ENCODE measurements around the gene CD300H.

The CD300H gene

DNA sequence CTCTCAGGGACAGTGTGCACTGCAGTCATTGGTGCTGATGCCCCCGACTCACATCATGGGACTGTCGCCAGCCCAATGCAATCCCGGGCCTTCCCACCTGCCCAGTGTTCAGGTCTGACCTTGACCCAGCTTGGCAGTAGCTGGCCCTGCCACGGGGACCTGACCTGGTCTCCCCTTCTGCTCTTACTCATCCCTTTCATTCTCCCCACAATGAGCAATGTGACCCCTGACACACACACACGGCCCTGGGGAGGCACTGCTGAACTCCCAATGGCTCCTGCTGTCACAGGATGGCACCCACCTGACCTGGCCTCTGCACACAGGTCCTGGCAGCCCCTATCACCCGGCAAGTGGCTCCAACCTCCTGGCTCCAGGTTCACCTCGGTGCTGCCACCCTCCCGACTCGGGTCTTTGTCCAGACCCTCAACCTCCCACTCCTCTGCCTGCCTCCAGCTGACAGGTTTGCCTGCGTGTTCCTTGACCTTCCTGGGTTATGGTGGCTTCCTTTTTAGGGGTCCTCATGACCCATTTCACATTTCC lies 28.0 kb downstream of the CD300H start:
- TF ChIP-seq, protein P1, sequence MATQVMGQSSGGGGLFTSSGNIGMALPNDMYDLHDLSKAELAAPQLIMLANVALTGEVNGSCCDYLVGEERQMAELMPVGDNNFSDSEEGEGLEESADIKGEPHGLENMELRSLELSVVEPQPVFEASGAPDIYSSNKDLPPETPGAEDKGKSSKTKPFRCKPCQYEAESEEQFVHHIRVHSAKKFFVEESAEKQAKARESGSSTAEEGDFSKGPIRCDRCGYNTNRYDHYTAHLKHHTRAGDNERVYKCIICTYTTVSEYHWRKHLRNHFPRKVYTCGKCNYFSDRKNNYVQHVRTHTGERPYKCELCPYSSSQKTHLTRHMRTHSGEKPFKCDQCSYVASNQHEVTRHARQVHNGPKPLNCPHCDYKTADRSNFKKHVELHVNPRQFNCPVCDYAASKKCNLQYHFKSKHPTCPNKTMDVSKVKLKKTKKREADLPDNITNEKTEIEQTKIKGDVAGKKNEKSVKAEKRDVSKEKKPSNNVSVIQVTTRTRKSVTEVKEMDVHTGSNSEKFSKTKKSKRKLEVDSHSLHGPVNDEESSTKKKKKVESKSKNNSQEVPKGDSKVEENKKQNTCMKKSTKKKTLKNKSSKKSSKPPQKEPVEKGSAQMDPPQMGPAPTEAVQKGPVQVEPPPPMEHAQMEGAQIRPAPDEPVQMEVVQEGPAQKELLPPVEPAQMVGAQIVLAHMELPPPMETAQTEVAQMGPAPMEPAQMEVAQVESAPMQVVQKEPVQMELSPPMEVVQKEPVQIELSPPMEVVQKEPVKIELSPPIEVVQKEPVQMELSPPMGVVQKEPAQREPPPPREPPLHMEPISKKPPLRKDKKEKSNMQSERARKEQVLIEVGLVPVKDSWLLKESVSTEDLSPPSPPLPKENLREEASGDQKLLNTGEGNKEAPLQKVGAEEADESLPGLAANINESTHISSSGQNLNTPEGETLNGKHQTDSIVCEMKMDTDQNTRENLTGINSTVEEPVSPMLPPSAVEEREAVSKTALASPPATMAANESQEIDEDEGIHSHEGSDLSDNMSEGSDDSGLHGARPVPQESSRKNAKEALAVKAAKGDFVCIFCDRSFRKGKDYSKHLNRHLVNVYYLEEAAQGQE (IDR thresholded peaks at IDR 0.05; ENCODE audit: low read depth), result no peak
- TF ChIP-seq EGR1 (IDR thresholded peaks at IDR 0.05) (no peak), TCF12 (IDR thresholded peaks at IDR 0.05; ENCODE audit: low read depth) (no peak), FOXM1 (IDR thresholded peaks at IDR 0.05; ENCODE audit: borderline replicate concordance, low read depth) (no peak), NFIC (IDR thresholded peaks at IDR 0.05) (no peak), CEBPB (IDR thresholded peaks at IDR 0.05) (no peak), RAD21 (IDR thresholded peaks at IDR 0.05; ENCODE audit: low read depth) (no peak), TAF1 (IDR thresholded peaks at IDR 0.05; ENCODE audit: low read depth) (no peak), MAX (IDR thresholded peaks at IDR 0.05) (no peak), CREB1 (IDR thresholded peaks at IDR 0.05; ENCODE audit: low read depth) (no peak), EP300 (IDR thresholded peaks at IDR 0.05; ENCODE audit: borderline replicate concordance) (no peak), TEAD4 (IDR thresholded peaks at IDR 0.05) (no peak), ZBTB7A (IDR thresholded peaks at IDR 0.05; ENCODE audit: low read depth) (no peak), YY1 (IDR thresholded peaks at IDR 0.05; ENCODE audit: low read depth) (no peak)
- TF ChIP-seq, protein P2, sequence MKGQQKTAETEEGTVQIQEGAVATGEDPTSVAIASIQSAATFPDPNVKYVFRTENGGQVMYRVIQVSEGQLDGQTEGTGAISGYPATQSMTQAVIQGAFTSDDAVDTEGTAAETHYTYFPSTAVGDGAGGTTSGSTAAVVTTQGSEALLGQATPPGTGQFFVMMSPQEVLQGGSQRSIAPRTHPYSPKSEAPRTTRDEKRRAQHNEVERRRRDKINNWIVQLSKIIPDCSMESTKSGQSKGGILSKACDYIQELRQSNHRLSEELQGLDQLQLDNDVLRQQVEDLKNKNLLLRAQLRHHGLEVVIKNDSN (IDR thresholded peaks at IDR 0.05), result no peak

GRCh38 chr17:74536890-74537289 lies 30.4 kb downstream of the CD300H start:
- no peak for TF ChIP-seq TEAD4 (IDR thresholded peaks at IDR 0.05)
- no peak for TF ChIP-seq MAX (IDR thresholded peaks at IDR 0.05)
- no peak for TF ChIP-seq CEBPB (IDR thresholded peaks at IDR 0.05)
- TF ChIP-seq, protein P1 (IDR thresholded peaks at IDR 0.05; ENCODE audit: low read depth), result no peak
- no peak for TF ChIP-seq EGR1 (IDR thresholded peaks at IDR 0.05)
- no peak for TF ChIP-seq EP300 (IDR thresholded peaks at IDR 0.05; ENCODE audit: borderline replicate concordance)
- TF ChIP-seq TAF1 (IDR thresholded peaks at IDR 0.05; ENCODE audit: low read depth), result no peak
- TF ChIP-seq CREB1 (IDR thresholded peaks at IDR 0.05; ENCODE audit: low read depth), result no peak
- TF ChIP-seq YY1 (IDR thresholded peaks at IDR 0.05; ENCODE audit: low read depth), result no peak
- TF ChIP-seq NFIC (IDR thresholded peaks at IDR 0.05), result no peak
- TF ChIP-seq TCF12 (IDR thresholded peaks at IDR 0.05; ENCODE audit: low read depth), result no peak
- TF ChIP-seq, protein P2 (IDR thresholded peaks at IDR 0.05), result no peak
- TF ChIP-seq RAD21 (IDR thresholded peaks at IDR 0.05; ENCODE audit: low read depth), result no peak
- TF ChIP-seq ZBTB7A (IDR thresholded peaks at IDR 0.05; ENCODE audit: low read depth), result no peak
- TF ChIP-seq FOXM1 (IDR thresholded peaks at IDR 0.05; ENCODE audit: borderline replicate concordance, low read depth), result no peak

DNA sequence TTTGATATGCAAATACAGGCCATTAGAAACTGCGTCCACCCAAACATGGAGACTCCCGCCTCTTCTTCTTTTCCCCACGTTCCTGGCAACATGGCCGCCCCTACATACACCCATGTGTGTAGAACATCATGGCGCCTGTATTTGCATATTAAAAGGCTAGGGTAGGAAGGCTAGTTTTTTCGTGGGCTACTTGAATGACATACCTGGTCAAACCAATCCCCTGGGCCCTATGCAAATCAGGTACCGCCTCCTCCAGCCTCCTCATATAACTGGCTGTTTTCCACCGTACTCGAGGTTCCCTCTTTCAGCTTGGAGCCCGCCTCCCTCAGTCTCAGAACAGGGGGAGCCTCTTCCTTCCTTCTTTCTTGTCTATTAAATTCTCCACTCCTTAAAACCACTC lies 35.2 kb downstream of the CD300H start:
- TF ChIP-seq MAX (IDR thresholded peaks at IDR 0.05) (peak; percentile 38; the same call in 1 of the 2 replicates), YY1 (IDR thresholded peaks at IDR 0.05; ENCODE audit: low read depth) (peak; percentile 78), CEBPB (IDR thresholded peaks at IDR 0.05) (no peak)

DNA sequence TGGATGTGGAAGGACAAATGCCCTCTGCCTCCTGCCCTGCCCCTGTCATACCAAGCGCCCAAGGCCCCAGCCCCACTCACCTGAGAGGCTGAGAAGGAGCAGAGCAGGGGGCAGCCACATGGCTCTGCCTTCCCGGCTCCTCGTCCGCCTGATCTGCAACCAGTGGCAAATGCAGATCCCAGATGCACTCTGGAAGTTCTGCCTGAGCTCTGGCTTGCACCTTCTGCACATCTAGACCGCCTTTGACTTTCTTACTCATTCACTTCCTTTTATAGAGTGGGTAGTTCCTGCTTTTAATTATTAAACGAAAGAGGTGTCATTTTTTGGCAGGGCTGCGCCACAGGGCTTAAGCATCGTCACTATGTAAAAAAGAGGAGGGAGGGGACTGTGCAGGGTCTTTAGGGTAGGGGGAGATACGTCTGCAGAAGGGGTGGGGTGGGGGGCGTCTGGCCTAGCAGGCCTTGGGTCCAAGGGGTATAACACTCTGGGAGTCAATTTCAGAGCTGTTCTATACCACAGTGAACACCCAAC lies 36.0 kb downstream of the CD300H start, which contains the start of gene CD300LB:
CD300LB (minus strand) TSS at position 245 of the 531 bp plus-strand sequence; CDS start at position 120, 125 bp downstream.
- no peak for TF ChIP-seq MAX (IDR thresholded peaks at IDR 0.05)
- TF ChIP-seq RAD21 (IDR thresholded peaks at IDR 0.05; ENCODE audit: low read depth), result no peak
- no peak for TF ChIP-seq CREB1 (IDR thresholded peaks at IDR 0.05; ENCODE audit: low read depth)
- TF ChIP-seq, protein P2 (IDR thresholded peaks at IDR 0.05), result no peak
- no peak for TF ChIP-seq TEAD4 (IDR thresholded peaks at IDR 0.05)
- no peak for TF ChIP-seq EGR1 (IDR thresholded peaks at IDR 0.05)
- no peak for TF ChIP-seq EP300 (IDR thresholded peaks at IDR 0.05; ENCODE audit: borderline replicate concordance)
- no peak for TF ChIP-seq ZBTB7A (IDR thresholded peaks at IDR 0.05; ENCODE audit: low read depth)
- no peak for TF ChIP-seq YY1 (IDR thresholded peaks at IDR 0.05; ENCODE audit: low read depth)
- no peak for TF ChIP-seq FOXM1 (IDR thresholded peaks at IDR 0.05; ENCODE audit: borderline replicate concordance, low read depth)
- TF ChIP-seq TCF12 (IDR thresholded peaks at IDR 0.05; ENCODE audit: low read depth), result no peak
- TF ChIP-seq TAF1 (IDR thresholded peaks at IDR 0.05; ENCODE audit: low read depth), result no peak

- TF ChIP-seq TAF1 (IDR thresholded peaks at IDR 0.05; ENCODE audit: low read depth) (no peak), ZBTB7A (IDR thresholded peaks at IDR 0.05; ENCODE audit: low read depth) (no peak)
These were observed 36.5 kb downstream of the CD300H start for GRCh38 chr17:74530831-74531150.

Measured in Ishikawa (cell line).